GM21360 (cell line): Measurements from ENCODE around the gene SUGCT.
A peak's percentile ranks its signal among the peaks of the same experiment; 100 is the strongest.

Experiments
- ATAC-seq: cut with Tn5 transposase; IDR thresholded peaks from one replicate; pipeline ENCODE4 v1.9.1; 2021; ENCODE audit warnings: mild to moderate bottlenecking, moderate library complexity; ENCODE audit not compliant: unreplicated experiment

The SUGCT gene

DNA sequence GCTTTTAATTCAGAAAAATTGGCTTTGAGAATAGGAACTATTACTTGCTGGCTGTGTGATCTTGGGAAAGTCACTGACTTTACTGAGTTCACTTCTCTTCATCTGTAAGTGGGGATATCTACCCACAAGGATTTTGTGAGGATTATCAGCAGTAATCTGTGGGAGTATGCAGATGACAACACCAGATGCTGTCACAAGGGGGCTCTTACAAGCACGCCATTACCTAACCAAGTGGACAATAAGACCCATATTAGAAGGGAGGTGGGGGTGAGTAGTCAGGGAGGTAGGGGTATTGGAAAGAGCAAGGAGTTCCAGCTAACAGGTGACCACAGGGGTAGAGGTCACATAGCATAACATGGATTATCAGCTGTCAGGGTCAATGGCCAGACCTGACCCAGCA lies 569.4 kb downstream of the SUGCT start:
- ATAC-seq, result no peak

GRCh38 chr7:40706829-40707228 lies 572.0 kb downstream of the SUGCT start:
- ATAC-seq, result no peak

- ATAC-seq, result no peak
Observed at GRCh38 chr7:40709062-40709964, 574.5 kb downstream of the SUGCT start.

GRCh38 chr7:40711706-40712105 lies 576.9 kb downstream of the SUGCT start:
- ATAC-seq, result no peak

- no peak for ATAC-seq
Observed at GRCh38 chr7:40714363-40715052, 579.7 kb downstream of the SUGCT start.

GRCh38 chr7:40715053-40715430 lies 580.2 kb downstream of the SUGCT start:
- no peak for ATAC-seq

DNA sequence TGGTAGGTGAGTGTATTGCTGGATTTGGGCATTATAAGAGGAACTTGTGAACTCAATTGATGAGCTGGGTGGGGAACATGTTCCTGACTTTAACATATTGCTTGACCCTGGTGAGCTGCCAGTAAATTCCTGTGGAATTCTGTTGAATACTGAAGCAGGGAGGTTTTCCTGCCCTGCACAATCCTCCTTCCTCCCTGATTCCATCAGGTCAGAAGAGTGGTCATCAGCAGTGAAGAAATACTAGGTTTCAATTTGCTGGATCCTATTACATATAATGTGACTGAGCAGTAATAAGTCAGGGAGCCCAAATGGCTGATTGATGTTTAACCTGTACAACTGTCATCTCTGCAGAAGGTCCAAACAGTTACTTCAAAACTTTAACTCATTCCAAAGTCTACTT lies 581.2 kb downstream of the SUGCT start:
- ATAC-seq, result no peak

GRCh38 chr7:40717242-40717641 lies 582.4 kb downstream of the SUGCT start:
- peak; percentile 77 for ATAC-seq

DNA sequence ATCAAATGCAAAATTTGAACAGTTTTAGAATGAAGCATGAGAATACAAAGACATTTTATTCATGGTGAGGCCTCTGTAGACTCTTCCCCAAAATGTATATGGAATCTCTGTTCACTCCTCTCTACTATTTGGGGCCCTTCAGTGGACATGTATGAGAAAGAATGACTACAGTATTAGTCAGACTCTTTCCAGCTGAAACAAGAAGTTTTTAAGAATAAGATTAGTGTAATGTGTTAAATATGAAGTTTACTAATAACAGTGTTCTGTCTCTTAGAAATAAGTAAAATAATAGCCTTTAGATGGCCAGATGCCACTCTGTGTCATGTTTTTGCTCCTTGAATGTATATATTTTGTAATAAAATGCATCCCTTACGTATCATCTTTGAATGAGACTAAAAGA lies 585.6 kb downstream of the SUGCT start:
- ATAC-seq, result no peak

DNA sequence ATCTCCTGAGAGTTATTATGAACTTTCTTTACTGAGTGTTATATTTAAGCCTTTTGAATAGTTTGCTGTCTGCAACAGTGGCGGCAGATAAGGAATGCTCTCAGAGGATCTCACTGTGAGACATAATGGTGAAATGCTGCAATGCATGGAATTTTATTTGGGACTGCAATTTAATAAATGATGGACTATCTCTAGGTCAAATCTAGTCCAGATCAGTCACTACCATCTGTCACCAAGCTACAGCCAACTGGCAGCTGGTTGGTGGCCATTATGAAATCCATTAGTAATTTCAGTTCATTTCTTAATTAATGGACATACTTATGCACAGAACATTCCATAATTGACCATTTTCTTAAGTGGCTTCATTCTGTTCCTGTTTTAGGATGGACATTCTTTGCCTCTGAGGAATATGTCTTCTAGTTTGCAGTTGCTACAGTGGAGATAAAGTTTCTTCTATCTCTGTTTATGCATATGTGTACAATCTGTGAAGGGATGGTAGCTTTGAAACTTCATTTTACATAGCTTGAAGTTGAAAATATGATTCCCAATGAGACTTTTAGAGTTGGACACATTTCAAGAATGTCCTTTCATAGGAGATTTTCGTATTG lies 586.6 kb downstream of the SUGCT start:
- no peak for ATAC-seq

- ATAC-seq, result no peak
Observed at GRCh38 chr7:40722242-40722641, 587.4 kb downstream of the SUGCT start.

DNA sequence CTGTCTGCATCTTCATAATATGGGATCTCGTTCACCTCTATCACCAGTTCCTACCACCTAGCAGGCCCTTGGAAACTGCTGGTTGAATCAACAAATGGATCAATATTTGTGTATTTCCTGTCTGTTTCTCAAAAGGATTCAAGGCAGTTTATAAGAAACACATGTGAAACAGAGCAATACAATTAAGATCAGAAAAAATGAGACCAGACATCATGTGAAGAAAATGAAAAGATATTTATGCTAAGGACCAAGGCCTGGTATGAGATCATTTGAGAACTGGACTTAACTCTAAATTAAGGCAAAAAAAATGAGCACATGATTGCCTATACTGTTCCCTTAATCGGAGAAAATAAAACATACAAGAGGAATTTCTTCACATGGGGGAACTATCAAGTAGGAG lies 589.0 kb downstream of the SUGCT start:
- ATAC-seq, result no peak

DNA sequence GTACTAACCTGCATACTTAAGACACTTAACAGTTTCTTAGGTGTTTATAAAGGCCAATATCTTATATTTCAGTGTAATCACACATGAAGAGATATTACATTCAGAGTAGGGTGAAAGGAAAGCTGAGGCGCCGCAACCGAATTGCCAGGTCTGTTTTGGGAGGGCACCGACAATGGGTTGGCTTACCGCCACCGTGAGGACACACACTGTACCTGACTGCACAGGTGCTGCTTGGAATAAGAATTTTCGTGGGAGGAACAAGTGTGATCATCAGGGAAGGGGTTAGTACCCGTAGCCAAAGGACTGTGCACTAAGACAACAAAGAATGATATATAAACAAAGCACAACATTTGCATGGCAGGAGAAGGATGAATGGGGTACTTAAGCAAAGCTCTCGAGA lies 591.8 kb downstream of the SUGCT start:
- ATAC-seq, result no peak

DNA sequence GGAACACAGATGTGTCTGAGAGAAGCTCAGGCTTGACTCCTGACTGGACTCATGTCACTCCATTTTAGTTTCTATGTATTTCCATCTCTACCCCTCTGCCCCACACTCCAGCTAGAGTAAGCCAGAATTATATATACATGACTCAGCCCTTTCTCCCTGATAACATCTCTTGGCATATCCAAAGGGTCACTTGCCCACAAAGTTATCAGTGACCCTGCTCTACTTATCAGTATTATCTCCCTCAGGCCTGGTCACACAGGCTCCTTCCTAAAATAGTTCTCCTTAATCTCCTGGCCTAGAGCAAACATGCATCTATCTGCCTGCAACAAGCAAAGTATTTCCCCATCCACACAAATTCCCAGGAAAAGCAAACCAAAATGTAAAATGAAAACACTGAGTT lies 598.3 kb downstream of the SUGCT start:
- ATAC-seq, result no peak

- no peak for ATAC-seq
Observed at GRCh38 chr7:40733578-40733977, 598.8 kb downstream of the SUGCT start.

GRCh38 chr7:40739257-40739656 lies 604.5 kb downstream of the SUGCT start:
- no peak for ATAC-seq

DNA sequence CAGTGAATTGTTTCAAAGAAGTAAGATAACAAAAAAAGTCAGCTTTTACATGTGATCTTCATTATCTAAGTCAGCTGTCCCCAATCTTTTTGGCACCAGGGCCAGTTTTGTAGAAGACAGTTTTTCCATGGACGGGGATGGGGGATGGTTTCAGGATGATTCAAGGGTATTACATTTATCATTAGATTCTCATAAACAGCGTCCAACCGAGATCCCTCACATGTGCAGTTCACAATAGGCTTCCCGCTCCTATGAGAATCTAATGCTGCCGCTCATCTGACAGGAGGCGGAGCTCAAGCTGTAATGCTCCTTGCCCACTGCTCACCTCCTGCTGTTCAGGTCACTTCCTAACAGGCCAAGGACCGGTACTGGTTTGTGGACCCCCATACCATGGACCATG lies 607.5 kb downstream of the SUGCT start:
- no peak for ATAC-seq

DNA sequence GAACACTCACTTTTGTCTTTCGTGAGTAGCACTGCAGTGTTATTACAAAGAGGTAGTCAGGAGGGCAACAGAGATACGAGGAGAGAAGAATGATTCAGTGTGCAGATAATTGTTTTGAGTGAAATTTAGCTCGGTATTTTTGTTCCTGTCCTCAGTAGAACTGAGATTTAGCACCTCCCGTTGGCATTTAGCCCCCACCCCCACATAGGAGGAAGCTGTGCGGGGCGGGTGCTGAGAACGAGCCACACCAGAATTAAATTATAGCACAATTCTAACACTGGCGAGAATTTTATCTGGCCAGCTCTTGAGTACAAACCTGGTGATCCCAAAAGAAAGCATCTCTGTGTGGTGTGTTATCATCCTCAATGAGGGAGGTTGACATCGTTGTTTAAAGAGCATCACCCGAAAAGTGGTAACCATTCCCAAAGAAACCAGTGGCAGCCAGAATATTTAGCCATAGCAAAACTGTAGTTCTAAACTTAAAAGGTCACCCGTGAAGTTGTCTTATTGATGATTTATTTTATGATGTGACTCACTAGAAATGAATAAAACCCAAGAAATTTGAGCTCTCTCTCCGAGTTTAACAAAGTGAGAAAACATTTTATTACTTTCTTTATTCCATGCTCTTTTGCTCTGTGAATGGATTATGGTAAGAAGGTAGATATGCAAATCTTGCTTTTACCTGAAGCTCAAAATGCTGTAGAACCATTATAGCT lies 612.2 kb downstream of the SUGCT start:
- no peak for ATAC-seq

- no peak for ATAC-seq
Observed at GRCh38 chr7:40747856-40748255, 613.1 kb downstream of the SUGCT start.

DNA sequence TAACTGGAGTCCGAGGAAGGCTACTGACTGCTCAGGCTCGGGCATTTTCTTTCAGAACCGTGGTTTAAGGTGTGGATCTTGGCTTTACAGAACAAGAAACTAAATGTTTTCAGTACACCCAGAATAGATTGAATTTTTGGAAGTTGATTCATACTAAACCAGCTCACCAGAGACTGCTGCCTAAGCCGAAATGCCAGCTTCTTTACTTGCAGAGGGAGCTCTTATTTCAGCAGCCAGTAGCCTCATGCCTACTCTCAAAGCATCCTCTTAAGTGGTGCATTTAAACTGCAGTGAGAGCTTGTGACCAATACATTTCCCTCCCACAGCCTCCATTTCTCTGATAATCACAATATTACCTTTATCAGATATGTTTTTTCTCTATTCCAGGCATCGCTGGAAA lies 615.1 kb downstream of the SUGCT start:
- ATAC-seq, result no peak

- ATAC-seq, result no peak
Observed at GRCh38 chr7:40753455-40753854, 618.6 kb downstream of the SUGCT start.
